RWPE1 (cell line): ENCODE results near the gene LRP1B.
A peak's percentile ranks its signal among the peaks of the same experiment; 100 is the strongest.

Experiments
- CTCF ChIA-PET: fragments of 350-600 bp; sonication (Branson Sonifier 250); formaldehyde crosslinking; extraction: SDS; loops from one replicate; lab custom pipeline; 2021; lab: Yijun Ruan, JAX
- POLR2A ChIA-PET: fragments of 400-600 bp; formaldehyde crosslinking; extraction: SDS; loops from one replicate; lab custom pipeline; 2020; ENCODE audit warnings: antibody characterized with exemption; ENCODE audit not compliant: low non-redundant PET; lab: Yijun Ruan, JAX
- DNase-seq: peaks from one replicate; pipeline ENCODE4 v3.0.0; 2012; ENCODE audit warnings: low spot score
- H3K27ac ChIP-seq: fragments of 450-650 bp; 2 replicates; pipeline ENCODE4 v1.5.1; 2017
- CTCF ChIP-seq: fragments of 450-650 bp; conservative IDR thresholded peaks from 2 replicates; pipeline ENCODE4 v1.5.1; 2017; ENCODE audit warnings: low read depth, mild to moderate bottlenecking

LRP1B gene

GRCh38 chr2:141928476-141928875 lies 202.3 kb downstream of the LRP1B start:
- no peak for DNase-seq
- ChIA-PET POLR2A (no interaction called here), CTCF (interaction anchor here (0.5 kb wide), 1 partner anchor 238 kb away, joined by 3 read pairs; no protein-coding TSS in a partner anchor)
- no peak overlapping the region for H3K27ac ChIP-seq
- no peak for TF ChIP-seq CTCF

GRCh38 chr2:141927536-141927935 lies 203.3 kb downstream of the LRP1B start:
- DNase-seq: no peak
- CTCF ChIA-PET: no interaction called here
- POLR2A ChIA-PET: no interaction called here
- H3K27ac ChIP-seq: no peak overlapping the region
- no peak for TF ChIP-seq CTCF

- DNase-seq: no peak
- TF ChIP-seq CTCF: no peak
- ChIA-PET CTCF (interaction anchor here (0.6 kb wide), 1 partner anchor 1331 kb away, joined by 3 read pairs; no protein-coding TSS in a partner anchor), POLR2A (no interaction called here)
- H3K27ac ChIP-seq: no peak overlapping the region
These were observed 205.3 kb downstream of the LRP1B start for GRCh38 chr2:141925511-141925910.

GRCh38 chr2:141923657-141924056 lies 207.2 kb downstream of the LRP1B start:
- DNase-seq: no peak
- POLR2A ChIA-PET: no interaction called here
- H3K27ac ChIP-seq: no peak overlapping the region
- CTCF ChIA-PET: interaction anchor here (0.7 kb wide), 1 partner anchor 25 kb away, joined by 3 read pairs; no protein-coding TSS in a partner anchor
- TF ChIP-seq CTCF: no peak

- peak; percentile 11; the same call in 1 of the 2 replicates for TF ChIP-seq CTCF
- DNase-seq: no peak
- POLR2A ChIA-PET: no interaction called here
- CTCF ChIA-PET: interaction anchor here (0.6 to 1.5 kb wide), 4 partner anchors 12 to 1082 kb away, joined by 3 read pairs; no protein-coding TSS in a partner anchor
- H3K27ac ChIP-seq: no peak overlapping the region
These were observed 219.2 kb downstream of the LRP1B start for GRCh38 chr2:141911485-141912066.

- DNase-seq: no peak
- H3K27ac ChIP-seq: no peak overlapping the region
- ChIA-PET CTCF (no interaction called here), POLR2A (no interaction called here)
- TF ChIP-seq CTCF: no peak
These were observed 224.1 kb downstream of the LRP1B start for GRCh38 chr2:141906678-141907077.
